Right ventricle myocardium superior (tissue), 1 donor: ENCODE results near the gene CAMTA1. TPM values are rescaled to one million over a fixed set of nuclear protein-coding genes. Genes with fewer than 3 reads are reported as not detected.
"Not testable (repeated sequence)": the region's sequence is repeated elsewhere in the genome, so short reads cannot be mapped to it uniquely, and the experiment has no call there.

Experiments used
- ATAC-seq: fragments of 200-7000 bp; cut with Tn5 transposase; one replicate; pipeline ENCODE4 v1.9.1; 2020; ENCODE audit warnings: mild to moderate bottlenecking; ENCODE audit not compliant: poor library complexity
- DNase-seq: peaks from one replicate; pipeline ENCODE4 v3.0.0-alpha.2; 2020
- intact Hi-C: fragments of 100-400 bp; cut with DNase I; formaldehyde crosslinking; loops from one replicate; pipeline ENCODE4 v1.11.2; 2022
- total RNA-seq: library from RNA; stranded (reverse); fragmentation: NEBNext Ultra II Directional; extraction: Animal tissue kit (Norgen Biotek cat#: 25700); gene quantifications from one replicate; pipeline ENCODE4 v1.2.1, GENCODE V29; 2021
- donor health status: DM: no; HTN: yes; CAD: no; lungs with severe emphysema.

Gene CAMTA1
- total RNA-seq, 1 donor from 2014 or later: 153 TPM

- ATAC-seq: no peak
- intact Hi-C loops: no loop called here
- no peak for DNase-seq
Measured at GRCh38 chr1:7405844-7406500, 620.7 kb downstream of the CAMTA1 start.

DNA sequence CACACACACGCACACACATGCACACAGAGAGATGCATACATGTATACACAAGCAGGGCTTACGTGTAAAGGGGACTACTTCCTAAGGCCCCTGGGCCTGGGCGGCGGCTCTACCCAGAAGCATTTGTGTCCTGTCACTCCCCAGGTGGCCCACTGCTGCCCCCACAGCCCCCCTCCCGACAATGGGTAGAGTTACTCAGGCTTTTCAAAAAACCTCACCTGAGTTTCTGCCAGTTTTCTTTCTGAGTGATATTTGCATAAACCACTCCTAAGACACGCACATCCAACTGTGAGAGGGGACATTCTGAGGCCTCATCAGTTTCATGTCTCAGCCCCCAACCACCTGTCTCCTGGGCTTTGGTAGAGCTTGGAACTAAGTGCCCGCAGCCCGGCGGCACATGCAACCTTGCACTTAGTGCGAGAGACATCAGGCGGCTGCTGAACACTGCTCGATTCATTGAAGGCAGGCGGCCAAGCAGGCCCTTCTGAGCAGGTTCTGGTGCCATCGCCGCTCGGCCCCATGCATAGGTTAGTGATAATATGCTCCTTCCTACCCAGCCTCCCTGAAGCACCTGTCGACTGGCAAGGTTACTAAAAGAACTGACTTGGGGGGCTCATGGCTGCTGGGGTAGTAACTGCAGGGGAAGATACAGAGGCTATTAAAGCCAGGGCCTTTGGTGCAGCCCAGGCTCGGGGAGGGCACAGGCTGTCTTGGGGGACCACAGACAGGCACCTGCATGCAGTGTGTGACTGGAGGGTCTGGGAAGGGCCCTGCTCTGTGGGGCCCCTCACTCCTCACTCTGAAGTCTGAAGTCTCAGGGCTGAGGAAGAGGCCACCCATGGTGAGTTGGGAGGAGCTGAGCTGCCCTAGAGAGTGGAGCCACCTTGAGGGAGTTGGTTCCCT, 621.6 kb downstream of the CAMTA1 start:
- DNase-seq (no peak), ATAC-seq (no peak)
- intact Hi-C loops: no loop called here

DNA sequence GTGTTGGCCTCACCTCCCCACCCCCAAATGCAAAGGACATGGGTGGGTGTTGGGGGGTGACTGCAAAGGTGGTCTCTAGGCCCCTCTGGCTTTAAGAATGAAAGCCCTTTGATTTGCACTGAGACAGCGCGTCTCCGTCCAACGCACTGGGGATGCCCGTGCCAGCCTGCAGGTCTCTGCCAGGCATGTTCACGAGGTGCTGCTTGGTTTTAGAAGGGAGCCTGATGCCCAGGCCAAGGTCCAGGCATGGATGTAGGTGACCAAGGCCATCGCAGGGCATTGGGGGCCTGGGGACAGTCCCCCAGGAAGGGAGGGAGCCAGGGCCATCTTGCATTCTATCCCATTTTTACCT, 622.3 kb downstream of the CAMTA1 start:
- ATAC-seq (no peak), DNase-seq (no peak)
- intact Hi-C loops: no loop called here

DNA sequence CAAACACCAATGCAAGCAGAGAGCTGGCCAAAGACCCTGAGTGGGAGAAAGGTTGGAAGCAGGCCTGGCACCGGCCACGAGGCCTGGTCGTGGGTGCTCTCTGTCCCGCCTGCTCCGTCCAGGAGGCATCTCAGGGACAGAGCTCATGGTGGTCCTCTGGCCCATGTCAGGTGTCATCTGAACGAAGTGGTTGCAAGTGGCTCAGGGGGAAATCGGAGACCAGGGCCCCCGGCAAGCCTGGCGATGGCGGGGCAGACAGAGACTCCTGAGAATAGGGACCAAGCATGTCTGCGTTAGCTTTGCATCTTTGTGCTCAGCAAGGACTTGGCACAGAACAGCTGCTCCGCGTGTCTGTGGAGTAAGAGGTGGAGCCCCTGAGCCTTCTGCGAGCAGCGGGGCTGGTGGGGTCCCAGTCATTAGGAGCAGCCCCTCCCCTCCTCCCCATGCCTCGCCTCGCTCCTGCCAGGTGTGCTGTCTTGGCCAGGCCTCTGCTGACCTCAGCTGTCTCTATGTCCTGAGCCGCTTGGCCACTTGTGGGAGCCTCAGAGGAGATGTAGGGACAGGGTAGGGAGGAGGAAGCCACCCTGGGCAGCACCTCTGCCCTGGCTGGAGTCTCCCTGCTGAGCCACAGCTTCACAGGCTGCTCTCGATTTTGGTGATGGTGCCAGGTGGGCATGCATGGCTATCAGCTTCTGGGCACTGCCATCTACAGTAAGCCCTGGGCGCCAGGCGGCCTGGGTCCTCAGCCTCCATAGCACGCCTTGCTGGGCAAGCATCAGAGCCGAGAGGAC, 622.9 kb downstream of the CAMTA1 start:
- ATAC-seq: no peak
- no peak for DNase-seq
- intact Hi-C loops: no loop called here

DNA sequence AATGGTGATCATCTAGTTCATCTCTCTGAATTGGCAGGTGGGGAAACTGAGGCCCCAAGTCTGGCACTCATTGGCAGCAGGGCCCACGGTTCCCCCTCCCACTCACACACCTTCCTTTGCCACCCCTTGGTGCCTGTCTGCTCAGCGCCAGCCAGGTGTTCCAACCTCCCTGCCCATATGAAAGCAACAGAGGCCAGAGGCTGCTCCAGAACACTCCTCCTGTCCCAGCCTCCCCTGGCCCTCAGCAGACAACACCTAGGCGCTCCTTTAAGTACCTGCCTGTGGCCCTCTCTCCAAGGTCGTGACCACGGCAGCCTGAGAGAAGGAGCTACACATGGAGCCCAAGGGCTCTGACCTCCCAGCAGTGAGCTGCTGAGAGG, 623.5 kb downstream of the CAMTA1 start:
- intact Hi-C loops: no loop called here
- DNase-seq: no peak
- no peak for ATAC-seq

- intact Hi-C loops: no loop called here
- DNase-seq: no peak
Measured at GRCh38 chr1:7409278-7409677, 624.0 kb downstream of the CAMTA1 start.

GRCh38 chr1:7410156-7410555, 624.9 kb downstream of the CAMTA1 start:
- ATAC-seq (no peak), DNase-seq (no peak)
- intact Hi-C loops: no loop called here

More at GRCh38 chr1:7409278-7409677, 624.0 kb downstream of the CAMTA1 start:
- no peak for ATAC-seq

DNA sequence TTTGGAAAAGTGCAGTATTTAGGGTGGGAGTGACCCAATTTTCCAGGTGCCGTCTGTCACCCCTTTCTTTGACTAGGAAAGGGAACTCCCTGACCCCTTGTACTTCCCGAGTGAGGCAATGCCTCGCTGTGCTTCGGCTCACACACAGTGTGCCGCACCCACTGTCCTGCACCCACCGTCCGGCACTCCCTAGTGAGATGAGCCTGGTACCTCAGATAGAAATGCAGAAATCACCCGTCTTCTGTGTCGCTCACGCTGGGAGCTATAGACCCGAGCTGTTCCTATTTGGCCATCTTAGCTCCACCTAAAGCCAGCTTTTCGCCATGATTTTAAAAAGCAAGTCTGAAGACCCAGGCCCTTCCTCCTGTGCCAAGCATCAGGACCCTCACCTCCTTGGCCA, 632.4 kb downstream of the CAMTA1 start:
- intact Hi-C loops, ATAC-seq: not testable (repeated sequence)
- DNase-seq: peak; percentile 12

- ATAC-seq (no peak), DNase-seq (peak; percentile 12)
- intact Hi-C loops: no loop called here
Measured at GRCh38 chr1:7418442-7419080, 633.3 kb downstream of the CAMTA1 start.

DNA sequence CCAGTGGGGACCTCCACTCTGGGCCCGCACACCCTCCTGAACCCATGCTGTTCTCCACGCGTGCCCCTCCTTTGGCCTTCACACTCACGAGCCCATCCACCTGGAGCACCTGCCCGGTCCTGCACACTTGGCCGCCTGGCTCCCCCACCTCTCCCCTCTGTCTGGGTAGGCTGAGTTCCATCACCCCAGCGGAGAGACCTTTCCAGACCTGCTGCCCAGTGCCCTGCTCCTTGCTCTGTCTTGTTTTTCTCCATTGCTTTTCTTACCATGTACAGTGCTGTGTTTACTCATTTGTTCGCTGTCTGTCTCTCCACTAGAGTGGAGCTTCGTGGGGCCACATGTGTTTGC, 634.8 kb downstream of the CAMTA1 start:
- DNase-seq: peak; percentile 10
- ATAC-seq: no peak
- intact Hi-C loops: no loop called here

- intact Hi-C loops: no loop called here
- DNase-seq (no peak), ATAC-seq (no peak)
Measured at GRCh38 chr1:7420470-7421100, 635.3 kb downstream of the CAMTA1 start.

DNA sequence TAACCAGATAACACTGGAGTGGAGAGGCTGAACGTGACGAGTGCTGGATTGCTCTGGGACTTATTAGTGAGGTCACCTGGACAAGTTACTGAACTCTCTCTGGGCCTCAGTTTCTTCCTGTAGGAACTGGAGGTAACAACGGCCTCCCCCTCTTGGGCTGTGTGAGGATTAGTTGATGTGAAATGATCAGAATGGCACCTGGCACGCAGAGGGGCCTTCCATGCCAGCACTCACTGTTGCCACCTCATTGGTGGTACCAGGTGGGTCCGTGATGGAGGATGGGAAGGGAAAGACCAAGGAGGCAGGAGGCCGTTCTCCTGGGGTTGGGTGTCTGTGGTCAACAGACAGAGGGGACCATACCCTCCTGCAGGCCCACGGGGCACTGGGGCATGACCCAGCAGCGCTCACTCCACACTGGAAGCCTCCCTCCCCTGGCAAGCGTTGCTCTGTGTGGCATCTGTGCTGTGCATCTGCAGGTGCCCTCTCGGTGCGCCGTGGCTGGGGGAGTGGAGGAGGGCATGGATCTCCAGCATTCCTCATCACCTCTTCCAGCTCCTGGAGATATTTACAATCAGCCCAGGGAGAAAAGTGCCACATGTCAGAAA, 636.3 kb downstream of the CAMTA1 start:
- intact Hi-C loops: no loop called here
- ATAC-seq: no peak

GRCh38 chr1:7422081-7422480, 636.8 kb downstream of the CAMTA1 start:
- intact Hi-C loops: no loop called here
- no peak for DNase-seq

More for the DNA sequence above, 636.3 kb downstream of the CAMTA1 start:
- peak; percentile 17 for DNase-seq

GRCh38 chr1:7422561-7422960, 637.3 kb downstream of the CAMTA1 start:
- ATAC-seq (no peak), DNase-seq (no peak)
- intact Hi-C loops: no loop called here

More at GRCh38 chr1:7422081-7422480, 636.8 kb downstream of the CAMTA1 start:
- no peak for ATAC-seq

GRCh38 chr1:7422966-7423365, 637.7 kb downstream of the CAMTA1 start:
- intact Hi-C loops: no loop called here
- DNase-seq: no peak
- no peak for ATAC-seq

GRCh38 chr1:7424352-7424890, 639.2 kb downstream of the CAMTA1 start:
- ATAC-seq (peak; percentile 10), DNase-seq (peak; percentile 12)
- intact Hi-C loops: no loop called here

DNA sequence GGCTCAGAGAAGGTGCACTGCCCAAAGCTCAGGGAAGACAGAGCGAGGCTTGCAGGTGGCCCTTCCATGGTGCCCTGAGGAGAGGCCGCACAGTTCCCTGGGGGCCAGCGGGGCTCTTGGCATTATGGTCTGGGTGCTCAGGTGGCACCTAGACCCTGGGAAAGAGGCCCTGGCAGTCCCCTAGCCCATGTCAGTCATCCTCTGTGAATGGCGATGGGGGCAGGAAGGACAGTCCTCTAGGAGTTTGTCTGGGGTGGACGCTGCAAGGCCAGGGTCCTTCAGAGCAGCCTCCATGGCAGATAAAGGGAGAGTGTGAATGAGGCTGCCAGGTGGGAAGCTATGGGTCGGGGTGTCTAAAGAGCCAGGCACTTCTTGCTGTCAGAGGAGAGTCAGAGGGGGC, 640.0 kb downstream of the CAMTA1 start:
- ATAC-seq: no peak
- intact Hi-C loops: no loop called here
- peak; percentile 6 for DNase-seq

- ATAC-seq (no peak), DNase-seq (peak; percentile 18)
- intact Hi-C loops: no loop called here
Measured at GRCh38 chr1:7425771-7426170, 640.5 kb downstream of the CAMTA1 start.
